ENCODE data around the gene PFDN2.

The PFDN2 gene

DNA sequence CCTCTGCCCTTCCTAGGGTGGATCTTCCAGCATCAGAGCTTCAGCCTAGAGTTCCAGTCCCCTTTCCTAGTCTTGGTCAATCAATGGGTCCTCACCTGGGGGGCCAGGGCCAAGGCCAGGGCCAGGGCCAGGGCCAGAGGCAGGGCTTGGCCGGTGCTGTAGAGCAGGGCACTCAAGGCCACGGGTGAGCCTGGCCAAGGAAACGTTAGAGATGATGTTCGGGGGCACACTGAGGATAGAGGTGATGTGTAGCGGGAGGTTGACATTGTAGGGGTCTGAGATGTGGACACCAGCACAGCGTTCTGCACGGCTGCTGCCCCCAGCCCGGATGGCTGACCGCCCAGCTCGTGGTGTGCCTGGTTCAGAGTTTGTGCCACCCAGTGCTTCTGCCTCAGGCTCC is 66.6 kb downstream of the PFDN2 start:
- DNase-seq, result no peak
